Measurements from ENCODE around the gene FAIM2. TPM values are rescaled to one million over a fixed set of nuclear protein-coding genes. Genes with fewer than 3 reads are reported as not detected.

Gene FAIM2
- total RNA-seq, 2 experiments from 2014 or later = 0.17 to 0.42 TPM

- intact Hi-C loops (cut with micrococcal nuclease) = loop anchor here (1.0 to 2.0 kb wide), 3 partner anchors 21 to 169 kb away; no protein-coding TSS in a partner anchor
- H3K36me3 Mint-ChIP-seq (ENCODE audit: low read depth) = no peaks in the 10 kb centered on the region
Measured at GRCh38 chr12:49945394-49946080, 41.8 kb upstream of the FAIM2 start.

DNA sequence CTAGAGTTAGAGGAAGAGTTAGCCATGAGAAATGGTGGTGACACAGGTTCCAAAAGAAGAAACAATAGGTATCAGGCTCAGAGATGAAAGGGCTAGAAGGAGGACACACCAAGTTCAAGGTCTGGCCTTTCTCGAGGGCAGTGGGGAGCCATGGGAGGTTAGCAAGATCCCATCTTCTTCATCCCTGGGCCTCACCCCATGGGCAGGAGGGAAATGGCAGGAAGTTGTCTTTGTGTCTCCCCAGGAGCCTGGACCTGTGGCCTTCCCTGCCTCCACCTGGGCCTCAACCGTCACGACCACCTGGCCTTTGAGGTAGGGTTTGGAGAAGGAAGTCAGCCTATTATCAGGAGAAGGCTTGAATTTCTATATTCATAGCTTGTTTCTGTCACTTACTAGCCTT, 41.0 kb upstream of the FAIM2 start:
- H3K4me3 Mint-ChIP-seq = no peak overlapping the region
- H3K9me3 Mint-ChIP-seq = no peaks in the 10 kb centered on the region
- CTCF ChIA-PET = interaction anchor here (0.9 to 6.3 kb wide), 14 partner anchors 12 to 416 kb away, joined by 3 to 65 read pairs (median 8); partner anchors contain the start of genes AQP5, COX14 and RACGAP1
- no peak for DNase-seq
- peak overlapping the region; percentile 61 for H3K27ac Mint-ChIP-seq
- intact Hi-C loops (cut with micrococcal nuclease) = loop anchor here (1.0 to 2.0 kb wide), 3 partner anchors 22 to 168 kb away; no protein-coding TSS in a partner anchor
- no peaks in the 10 kb centered on the region for H3K36me3 Mint-ChIP-seq (ENCODE audit: low read depth)
- no peaks in the 10 kb centered on the region for H3K27me3 Mint-ChIP-seq (ENCODE audit: low read depth)
- peaks cover 16% of the 10 kb centered on the region for H3K4me1 Mint-ChIP-seq (ENCODE audit: low read depth)

More at GRCh38 chr12:49945394-49946080, 41.8 kb upstream of the FAIM2 start:
- peak overlapping the region; percentile 74 for H3K4me3 Mint-ChIP-seq
- peak; percentile 94 for DNase-seq
- H3K4me1 Mint-ChIP-seq (ENCODE audit: low read depth) = peaks cover 16% of the 10 kb centered on the region
- CTCF ChIA-PET = interaction anchor here (0.6 to 6.3 kb wide), 43 partner anchors 8 to 549 kb away, joined by 3 to 65 read pairs (median 4); partner anchors contain the start of genes AQP5, COX14, RACGAP1 and SMARCD1
- no peaks in the 10 kb centered on the region for H3K27me3 Mint-ChIP-seq (ENCODE audit: low read depth)
- peak overlapping the region; percentile 83 for H3K27ac Mint-ChIP-seq
- no peaks in the 10 kb centered on the region for H3K9me3 Mint-ChIP-seq

DNA sequence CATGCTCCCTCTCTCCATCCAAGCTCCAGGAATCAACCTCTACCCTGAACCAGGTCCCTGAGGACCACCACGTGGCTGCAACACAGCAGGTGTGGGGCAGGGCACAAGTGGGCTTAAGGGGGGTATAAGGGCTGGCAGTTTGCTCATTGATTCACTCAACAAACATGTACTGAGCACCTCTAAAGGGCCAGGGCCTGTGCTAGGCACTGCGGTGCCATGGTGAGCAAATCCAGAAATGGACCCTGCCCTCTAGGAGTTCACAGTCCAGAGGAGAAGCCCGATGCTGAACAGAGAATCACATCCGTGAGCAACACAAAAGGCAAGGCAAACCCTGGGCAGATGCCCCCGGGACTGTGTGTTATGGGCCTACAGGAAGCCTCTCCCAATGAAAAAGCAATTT, 40.3 kb upstream of the FAIM2 start:
- Mint-ChIP-seq H3K4me3 (no peak overlapping the region), H3K9me3 (no peaks in the 10 kb centered on the region), H3K36me3 (ENCODE audit: low read depth) (no peaks in the 10 kb centered on the region), H3K4me1 (ENCODE audit: low read depth) (peaks cover 16% of the 10 kb centered on the region), H3K27ac (no peak overlapping the region), H3K27me3 (ENCODE audit: low read depth) (no peaks in the 10 kb centered on the region)
- no peak for DNase-seq
- intact Hi-C loops (cut with micrococcal nuclease) = loop anchor here (2.0 kb wide), 2 partner anchors 23 to 77 kb away; no protein-coding TSS in a partner anchor
- CTCF ChIA-PET = interaction anchor here (1.1 to 1.8 kb wide), 4 partner anchors 22 to 77 kb away, joined by 3 to 7 read pairs (median 4); no protein-coding TSS in a partner anchor

GRCh38 chr12:49943625-49943960, 39.9 kb upstream of the FAIM2 start:
- no peaks in the 10 kb centered on the region for H3K36me3 Mint-ChIP-seq (ENCODE audit: low read depth)
- H3K4me3 Mint-ChIP-seq = no peak overlapping the region
- no peak for DNase-seq
- peaks cover 16% of the 10 kb centered on the region for H3K4me1 Mint-ChIP-seq (ENCODE audit: low read depth)
- H3K27ac Mint-ChIP-seq = no peak overlapping the region
- no peaks in the 10 kb centered on the region for H3K27me3 Mint-ChIP-seq (ENCODE audit: low read depth)
- CTCF ChIA-PET = interaction anchor here (1.1 to 1.8 kb wide), 4 partner anchors 22 to 76 kb away, joined by 3 to 7 read pairs (median 4); no protein-coding TSS in a partner anchor
- intact Hi-C loops (cut with micrococcal nuclease) = no loop called here
- no peaks in the 10 kb centered on the region for H3K9me3 Mint-ChIP-seq

- Mint-ChIP-seq H3K36me3 (ENCODE audit: low read depth) (no peaks in the 10 kb centered on the region), H3K27me3 (ENCODE audit: low read depth) (no peaks in the 10 kb centered on the region), H3K9me3 (no peaks in the 10 kb centered on the region), H3K4me1 (ENCODE audit: low read depth) (peaks cover 16% of the 10 kb centered on the region), H3K27ac (no peak overlapping the region), H3K4me3 (no peak overlapping the region)
- intact Hi-C loops (cut with micrococcal nuclease) = no loop called here
- CTCF ChIA-PET = interaction anchor here (0.8 to 1.8 kb wide), 5 partner anchors 23 to 128 kb away, joined by 3 to 7 read pairs (median 3); no protein-coding TSS in a partner anchor
- no peak for DNase-seq
Measured at GRCh38 chr12:49942921-49943624, 39.4 kb upstream of the FAIM2 start.

- H3K36me3 Mint-ChIP-seq (ENCODE audit: low read depth) = no peaks in the 10 kb centered on the region
- no peaks in the 10 kb centered on the region for H3K27me3 Mint-ChIP-seq (ENCODE audit: low read depth)
- peaks cover 16% of the 10 kb centered on the region for H3K4me1 Mint-ChIP-seq (ENCODE audit: low read depth)
- DNase-seq = no peak
- intact Hi-C loops (cut with micrococcal nuclease) = no loop called here
- no peaks in the 10 kb centered on the region for H3K9me3 Mint-ChIP-seq
- CTCF ChIA-PET = interaction anchor here (0.8 to 1.8 kb wide), 2 partner anchors 25 to 128 kb away, joined by 3 to 7 read pairs; no protein-coding TSS in a partner anchor
- no peak overlapping the region for H3K4me3 Mint-ChIP-seq
- peak overlapping the region; percentile 8 for H3K27ac Mint-ChIP-seq
Measured at GRCh38 chr12:49942512-49942893, 38.8 kb upstream of the FAIM2 start.

DNA sequence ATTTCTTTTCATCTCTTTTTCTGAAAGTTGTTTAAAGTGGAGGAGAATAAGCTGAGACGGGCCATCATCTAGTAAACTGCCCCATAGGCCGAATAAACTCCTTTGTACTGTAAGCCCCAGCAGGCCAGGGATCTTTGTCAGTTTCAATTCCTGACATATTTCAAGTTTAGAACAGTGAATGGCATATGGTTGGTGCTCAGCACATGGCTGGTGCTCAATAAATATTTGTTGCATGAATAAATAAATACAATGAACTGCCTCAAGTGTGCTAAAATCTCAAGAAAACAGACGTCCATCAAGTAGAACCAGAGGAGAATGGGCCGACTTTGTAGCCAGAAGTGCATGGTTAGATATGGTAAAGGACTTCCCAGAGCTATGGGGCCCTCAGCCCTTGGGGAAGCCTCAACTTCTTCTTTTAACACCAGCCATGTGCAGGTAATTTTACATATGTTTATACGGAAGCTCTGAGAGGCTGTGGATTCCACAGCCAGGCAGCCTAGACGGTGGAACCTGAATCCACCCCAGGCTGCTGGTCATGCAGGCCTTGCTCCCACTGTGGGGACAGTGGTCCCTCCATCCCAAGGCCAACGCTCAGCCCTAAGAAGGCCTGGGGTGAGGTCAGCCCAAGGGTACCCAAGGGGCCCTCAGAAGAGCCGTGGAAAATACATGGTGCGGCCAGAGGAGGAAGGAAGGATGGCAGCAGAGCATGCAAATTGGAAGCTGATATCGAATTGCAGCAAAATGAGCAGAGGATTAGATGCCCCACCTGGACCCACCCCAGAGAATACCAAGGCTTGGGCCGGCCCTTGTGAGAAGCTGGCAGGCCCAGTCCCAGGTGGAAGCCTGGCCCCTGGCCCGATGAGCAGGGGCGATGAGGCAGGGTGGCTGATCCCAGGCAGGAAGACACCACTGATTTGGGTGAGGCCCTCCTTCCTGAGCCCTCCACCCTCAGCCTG, 38.1 kb upstream of the FAIM2 start:
- no peaks in the 10 kb centered on the region for H3K36me3 Mint-ChIP-seq (ENCODE audit: low read depth)
- H3K27me3 Mint-ChIP-seq (ENCODE audit: low read depth) = no peaks in the 10 kb centered on the region
- no peak overlapping the region for H3K27ac Mint-ChIP-seq
- peaks cover 16% of the 10 kb centered on the region for H3K4me1 Mint-ChIP-seq (ENCODE audit: low read depth)
- DNase-seq = no peak
- intact Hi-C loops (cut with micrococcal nuclease) = no loop called here
- no peaks in the 10 kb centered on the region for H3K9me3 Mint-ChIP-seq
- no peak overlapping the region for H3K4me3 Mint-ChIP-seq
- CTCF ChIA-PET = interaction anchor here (0.5 to 1.8 kb wide), 2 partner anchors 26 kb away, joined by 5 to 7 read pairs; no protein-coding TSS in a partner anchor

- H3K27ac Mint-ChIP-seq = no peak overlapping the region
- DNase-seq = no peak
- no peaks in the 10 kb centered on the region for H3K36me3 Mint-ChIP-seq (ENCODE audit: low read depth)
- H3K4me1 Mint-ChIP-seq (ENCODE audit: low read depth) = peaks cover 3% of the 10 kb centered on the region
- H3K4me3 Mint-ChIP-seq = no peak overlapping the region
- CTCF ChIA-PET = interaction anchor here (0.6 kb wide), 1 partner anchor 69 kb away, joined by 3 read pairs; no protein-coding TSS in a partner anchor
- intact Hi-C loops (cut with micrococcal nuclease) = no loop called here
- no peaks in the 10 kb centered on the region for H3K27me3 Mint-ChIP-seq (ENCODE audit: low read depth)
- H3K9me3 Mint-ChIP-seq = no peaks in the 10 kb centered on the region
Measured at GRCh38 chr12:49939707-49940106, 36.0 kb upstream of the FAIM2 start.

GRCh38 chr12:49939307-49939706, 35.6 kb upstream of the FAIM2 start:
- Mint-ChIP-seq H3K27ac (no peak overlapping the region), H3K27me3 (ENCODE audit: low read depth) (no peaks in the 10 kb centered on the region), H3K4me3 (no peak overlapping the region), H3K36me3 (ENCODE audit: low read depth) (no peaks in the 10 kb centered on the region), H3K4me1 (ENCODE audit: low read depth) (peaks cover under 1% of the 10 kb centered on the region), H3K9me3 (no peaks in the 10 kb centered on the region)
- no peak for DNase-seq
- intact Hi-C loops (cut with micrococcal nuclease) = no loop called here
- CTCF ChIA-PET = no interaction called here

GRCh38 chr12:49937639-49938300, 34.1 kb upstream of the FAIM2 start:
- intact Hi-C loops (cut with micrococcal nuclease) = no loop called here
- H3K36me3 Mint-ChIP-seq (ENCODE audit: low read depth) = no peaks in the 10 kb centered on the region
- H3K4me1 Mint-ChIP-seq (ENCODE audit: low read depth) = no peaks in the 10 kb centered on the region
- no peak overlapping the region for H3K27ac Mint-ChIP-seq
- no peak overlapping the region for H3K4me3 Mint-ChIP-seq
- no peaks in the 10 kb centered on the region for H3K9me3 Mint-ChIP-seq
- no peak for DNase-seq
- CTCF ChIA-PET = interaction anchor here (1.2 to 1.8 kb wide), 2 partner anchors 8 to 69 kb away, joined by 3 to 6 read pairs; no protein-coding TSS in a partner anchor
- no peaks in the 10 kb centered on the region for H3K27me3 Mint-ChIP-seq (ENCODE audit: low read depth)

- intact Hi-C loops (cut with micrococcal nuclease) = no loop called here
Measured at GRCh38 chr12:49936925-49937324, 33.2 kb upstream of the FAIM2 start.

More at GRCh38 chr12:49936925-49937324, 33.2 kb upstream of the FAIM2 start:
- Mint-ChIP-seq H3K4me3 (no peak overlapping the region), H3K4me1 (ENCODE audit: low read depth) (no peaks in the 10 kb centered on the region), H3K27me3 (ENCODE audit: low read depth) (no peaks in the 10 kb centered on the region), H3K27ac (no peak overlapping the region), H3K9me3 (no peaks in the 10 kb centered on the region), H3K36me3 (ENCODE audit: low read depth) (no peaks in the 10 kb centered on the region)
- no peak for DNase-seq
- CTCF ChIA-PET = interaction anchor here (1.2 to 1.8 kb wide), 2 partner anchors 9 to 68 kb away, joined by 3 to 6 read pairs; no protein-coding TSS in a partner anchor

Data from activated naive CD4-positive, alpha-beta T cell treated with anti-CD3 and anti-CD28 coated beads for 36 hours (primary cell).